Thyroid gland (tissue), 4 donors: ENCODE results near the gene KTI12. TPM values are rescaled to one million over a fixed set of nuclear protein-coding genes. Genes with fewer than 3 reads are reported as not detected.

Source experiments
- DNase-seq, 2 donors: peaks; one replicate each; pipeline ENCODE4 v3.0.0-alpha.2; 2019
- H3K27ac ChIP-seq, 3 donors: fragments of 200-600 bp; sonication (generic); 1 replicate in 2 of 3; 2 replicates in 1 of 3; pipeline ENCODE4 v1.5.1; 2016 to 2019; ENCODE audit warnings: mild to moderate bottlenecking in 1 of 3, moderate library complexity in 1 of 3
- H3K27me3 ChIP-seq: fragments of 200-600 bp; sonication (generic); one replicate; pipeline ENCODE4 v1.5.1; 2019
- H3K36me3 ChIP-seq, 2 donors: fragments of 200-600 bp; sonication (generic); one replicate each; pipeline ENCODE4 v1.5.1; 2016 to 2019
- H3K4me1 ChIP-seq, 2 donors: fragments of 200-600 bp; sonication (generic); one replicate each; pipeline ENCODE4 v1.5.1; 2017 to 2019
- H3K4me3 ChIP-seq, 3 donors: fragments of 200-600 bp; sonication (generic); replicated peaks in 1 of 3; 1 replicate in 2 of 3; 2 replicates in 1 of 3; pipeline ENCODE4 v1.5.1; 2016; ENCODE audit warnings: mild to moderate bottlenecking in 1 of 3
- H3K9me3 ChIP-seq: fragments of 200-600 bp; sonication (generic); one replicate; pipeline ENCODE4 v1.5.1; 2017
- POLR2A ChIP-seq, 2 donors: fragments of 450-650 bp; IDR thresholded peaks; one replicate each; pipeline ENCODE4 v1.6.1; 2017; ENCODE audit warnings: antibody characterized with exemption in 2 of 2, mild to moderate bottlenecking in 2 of 2, moderate library complexity in 1 of 2
- WGBS, 2 donors: methylation state at CpG; one replicate each; pipeline ENCODE4 v1.1.5; 2017; 5-methylcytosine and 5-hydroxymethylcytosine counted together
- intact Hi-C: fragments of 100-400 bp; cut with DNase I; formaldehyde crosslinking; loops from one replicate; pipeline ENCODE4 v1.15.1; 2023
- total RNA-seq, 4 donors: library from RNA; depleted of rRNA; stranded (reverse); fragments of >200 nt; gene quantifications; one replicate each; pipeline ENCODE4 v1.2.3, GENCODE V29; 2016
- TF ChIP-seq, protein P1 (sequence below), 6 experiments: fragments of 200-600 bp in 3 of 6; fragments of 450-650 bp in 3 of 6; sonication (generic) in 3 of 6; IDR thresholded peaks; one replicate each; pipeline ENCODE4 v1.5.1; 2016 to 2019; ENCODE audit warnings: antibody characterized with exemption in 6 of 6, mild to moderate bottlenecking in 2 of 6, inconsistent platforms in 1 of 6, moderate library complexity in 1 of 6

The KTI12 gene
- total RNA-seq, 4 donors from 2014 or later, result 7.7 to 11.0 (median 10.1) TPM

DNA sequence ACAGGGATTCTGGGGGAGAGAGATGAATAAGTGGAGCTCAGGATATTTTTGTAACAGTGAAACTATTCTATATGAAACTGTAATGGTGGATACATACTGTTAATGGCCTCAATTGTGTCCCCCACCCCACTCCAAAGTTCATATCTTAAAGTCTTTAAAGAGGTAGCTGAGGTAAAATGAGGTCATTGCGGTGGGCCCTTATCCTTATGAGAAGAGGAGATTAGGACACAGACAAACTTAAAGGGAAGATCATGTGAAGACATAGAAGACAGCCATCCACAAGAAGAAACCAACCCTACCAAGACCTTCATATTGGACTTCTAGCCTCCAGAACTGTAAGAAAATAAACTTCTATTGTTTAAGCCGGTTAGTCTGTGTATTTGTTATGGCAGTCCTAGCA lies 11.6 kb upstream of the KTI12 start:
- no peaks in the 10 kb centered on the region for H3K4me1 ChIP-seq
- peaks cover 0 to 2% of the 10 kb centered on the region in 2 donors for H3K36me3 ChIP-seq
- intact Hi-C loops, result no loop called here
- TF ChIP-seq POLR2A (IDR thresholded peaks at IDR 0.05), result no peak
- TF ChIP-seq, protein P1, sequence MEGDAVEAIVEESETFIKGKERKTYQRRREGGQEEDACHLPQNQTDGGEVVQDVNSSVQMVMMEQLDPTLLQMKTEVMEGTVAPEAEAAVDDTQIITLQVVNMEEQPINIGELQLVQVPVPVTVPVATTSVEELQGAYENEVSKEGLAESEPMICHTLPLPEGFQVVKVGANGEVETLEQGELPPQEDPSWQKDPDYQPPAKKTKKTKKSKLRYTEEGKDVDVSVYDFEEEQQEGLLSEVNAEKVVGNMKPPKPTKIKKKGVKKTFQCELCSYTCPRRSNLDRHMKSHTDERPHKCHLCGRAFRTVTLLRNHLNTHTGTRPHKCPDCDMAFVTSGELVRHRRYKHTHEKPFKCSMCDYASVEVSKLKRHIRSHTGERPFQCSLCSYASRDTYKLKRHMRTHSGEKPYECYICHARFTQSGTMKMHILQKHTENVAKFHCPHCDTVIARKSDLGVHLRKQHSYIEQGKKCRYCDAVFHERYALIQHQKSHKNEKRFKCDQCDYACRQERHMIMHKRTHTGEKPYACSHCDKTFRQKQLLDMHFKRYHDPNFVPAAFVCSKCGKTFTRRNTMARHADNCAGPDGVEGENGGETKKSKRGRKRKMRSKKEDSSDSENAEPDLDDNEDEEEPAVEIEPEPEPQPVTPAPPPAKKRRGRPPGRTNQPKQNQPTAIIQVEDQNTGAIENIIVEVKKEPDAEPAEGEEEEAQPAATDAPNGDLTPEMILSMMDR (IDR thresholded peaks at IDR 0.05), result no peak
- H3K4me3 ChIP-seq, result no peak overlapping the region
- 89 to 93% methylated on average over 2 of the region's 2 CpGs for WGBS, 2 donors
- no peaks in the 10 kb centered on the region for H3K27me3 ChIP-seq
- no peak for DNase-seq
- no peaks in the 10 kb centered on the region for H3K9me3 ChIP-seq
- H3K27ac ChIP-seq, result no peak overlapping the region

DNA sequence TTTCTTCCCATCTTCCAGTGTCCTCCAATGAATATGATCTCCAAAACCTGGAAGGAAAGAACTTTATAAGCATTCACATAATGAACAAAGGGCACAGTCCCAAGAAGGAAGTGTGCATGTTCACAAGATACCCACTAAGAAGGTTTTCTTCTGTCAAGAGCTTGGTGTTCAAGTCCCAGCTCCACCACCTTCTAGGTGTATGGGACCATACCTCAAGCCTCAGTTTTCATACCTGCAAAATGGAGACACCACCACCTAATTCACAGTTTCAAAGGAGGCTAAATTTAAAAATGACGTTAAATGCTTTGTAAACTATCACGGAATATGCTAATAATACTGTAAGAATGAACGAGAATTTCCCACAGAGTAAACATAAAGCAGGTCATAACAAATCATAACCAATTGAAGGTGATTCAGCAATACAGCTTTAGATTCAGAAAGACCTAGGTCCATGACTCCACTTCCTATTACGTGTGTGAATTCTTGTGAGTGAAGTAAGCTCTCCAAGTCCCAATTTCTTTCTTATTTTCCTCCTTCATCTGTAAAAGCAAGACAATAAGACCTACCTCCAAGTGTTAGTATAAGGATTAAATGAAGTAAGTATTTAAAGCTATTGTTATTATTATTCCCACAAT lies 8.1 kb upstream of the KTI12 start:
- intact Hi-C loops, result no loop called here
- TF ChIP-seq, protein P1 (IDR thresholded peaks at IDR 0.05), result no peak
- no peak for TF ChIP-seq POLR2A (IDR thresholded peaks at IDR 0.05)
- peaks cover 0 to 2% of the 10 kb centered on the region in 2 donors for H3K36me3 ChIP-seq
- H3K4me1 ChIP-seq, result no peaks in the 10 kb centered on the region
- WGBS, 2 donors, result 96 to 97% methylated on average over 4 of the region's 4 CpGs
- no peak for DNase-seq
- no peak overlapping the region for H3K27ac ChIP-seq
- no peak overlapping the region for H3K4me3 ChIP-seq
- no peaks in the 10 kb centered on the region for H3K9me3 ChIP-seq
- H3K27me3 ChIP-seq, result no peaks in the 10 kb centered on the region

DNA sequence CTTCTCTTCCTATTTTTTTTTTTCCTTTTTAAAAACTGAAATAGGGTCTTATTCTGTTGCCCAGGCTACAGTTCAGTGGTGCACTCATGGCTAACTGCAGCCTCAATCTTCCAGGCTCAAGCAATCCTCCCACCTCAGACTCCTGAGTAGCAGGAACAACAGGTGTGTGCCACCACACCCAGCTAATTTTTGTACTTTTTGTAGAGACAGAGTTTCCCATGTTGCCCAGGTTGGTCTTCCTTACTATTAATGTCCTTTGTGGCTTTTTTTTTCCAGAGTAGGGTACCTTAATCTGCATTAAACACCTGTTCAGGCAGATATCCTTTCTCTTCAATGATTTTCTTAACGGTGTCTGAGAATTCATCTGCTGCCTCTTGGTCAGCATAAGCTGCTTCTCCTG lies 4.3 kb upstream of the KTI12 start:
- TF ChIP-seq, protein P1 (IDR thresholded peaks at IDR 0.05), result no peak
- TF ChIP-seq POLR2A (IDR thresholded peaks at IDR 0.05), result no peak
- H3K36me3 ChIP-seq, result peaks cover 0 to 2% of the 10 kb centered on the region in 2 donors
- H3K9me3 ChIP-seq, result no peaks in the 10 kb centered on the region
- H3K4me1 ChIP-seq, result no peaks in the 10 kb centered on the region
- intact Hi-C loops, result no loop called here
- H3K27me3 ChIP-seq, result no peaks in the 10 kb centered on the region
- 95 to 100% methylated on average over 1 of the region's 1 CpG for WGBS, 2 donors
- H3K27ac ChIP-seq, result no peak overlapping the region
- H3K4me3 ChIP-seq, result no peak overlapping the region
- no peak for DNase-seq

DNA sequence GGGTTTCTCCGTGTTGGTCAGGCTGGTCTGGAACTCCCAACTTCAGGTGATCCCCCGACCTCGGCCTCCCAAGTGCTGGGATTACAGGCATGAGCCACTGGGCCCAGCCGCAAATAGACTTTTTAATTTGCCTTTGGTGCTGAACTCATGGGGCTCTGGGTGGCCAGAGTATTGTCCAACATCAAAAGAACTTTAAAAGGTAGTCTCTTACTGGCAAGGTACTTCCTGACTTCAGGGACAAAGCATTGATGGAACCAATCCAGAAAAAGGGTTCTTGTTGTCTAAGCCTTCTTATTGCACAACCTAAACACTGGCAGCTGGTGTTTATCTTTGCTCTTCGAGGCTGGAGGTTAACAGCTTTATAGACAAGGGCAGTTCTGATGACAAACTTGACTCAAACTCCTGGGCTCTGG lies 3.8 kb upstream of the KTI12 start:
- Histone ChIP-seq H3K36me3 (peaks cover 0 to 2% of the 10 kb centered on the region in 2 donors), H3K27me3 (no peaks in the 10 kb centered on the region), H3K4me1 (peaks cover 3 to 4% of the 10 kb centered on the region in 2 donors), H3K4me3 (no peak overlapping the region), H3K27ac (no peak overlapping the region), H3K9me3 (no peaks in the 10 kb centered on the region)
- intact Hi-C loops, result no loop called here
- no peak for DNase-seq
- WGBS, 2 donors, result 78 to 81% methylated on average over 5 of the region's 5 CpGs
- no peak for TF ChIP-seq POLR2A (IDR thresholded peaks at IDR 0.05)
- TF ChIP-seq, protein P1 (IDR thresholded peaks at IDR 0.05), result no peak

DNA sequence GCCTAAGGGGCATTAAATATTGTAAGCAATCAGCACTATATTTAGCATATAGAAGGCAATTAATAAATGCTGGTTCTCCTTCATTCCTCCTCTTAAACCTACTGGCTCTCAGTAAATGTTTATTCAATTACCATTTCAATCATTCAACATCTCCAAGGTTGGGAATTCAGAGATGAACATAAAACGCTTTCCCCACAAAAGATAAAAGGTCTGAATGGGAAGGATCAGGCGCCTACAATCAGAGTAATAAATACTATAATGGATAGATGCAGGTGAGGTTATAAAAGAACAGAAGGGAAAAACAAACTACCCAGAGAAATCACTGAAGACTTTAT lies 407 bp upstream of the KTI12 start:
- 98 to 99% methylated on average over 2 of the region's 2 CpGs for WGBS, 2 donors
- intact Hi-C loops, result no loop called here
- H3K4me1 ChIP-seq, result peaks cover 9 to 14% of the 10 kb centered on the region in 2 donors
- no peaks in the 10 kb centered on the region for H3K9me3 ChIP-seq
- DNase-seq, result no peak
- H3K36me3 ChIP-seq, result no peaks in the 10 kb centered on the region
- TF ChIP-seq, protein P1 (IDR thresholded peaks at IDR 0.05), result no peak
- TF ChIP-seq POLR2A (IDR thresholded peaks at IDR 0.05), result no peak
- H3K27ac ChIP-seq, result peak overlapping the region; percentile 4 to 63 (median 54)
- H3K4me3 ChIP-seq, result peak overlapping the region in 1 of 3 donors; percentile 77
- no peaks in the 10 kb centered on the region for H3K27me3 ChIP-seq
